HepG2 (cell line): ENCODE results near the gene SEC14L1. TPM values are rescaled to one million over a fixed set of nuclear protein-coding genes. Genes with fewer than 3 reads are reported as not detected.

ENCODE experiments used
- AHDC1 ChIP-seq: sonication (generic); formaldehyde crosslinking; IDR thresholded peaks from 2 replicates; pipeline ENCODE4 v1.5.1; 2020; ENCODE audit warnings: mild to moderate bottlenecking, missing genetic modification reagents, borderline replicate concordance
- ARNT2 ChIP-seq: sonication (generic); formaldehyde crosslinking; IDR thresholded peaks from 2 replicates; pipeline ENCODE4 v1.8.0; 2022; ENCODE audit warnings: mild to moderate bottlenecking, low read depth, missing genetic modification reagents, moderate library complexity
- ELF3 ChIP-seq: IDR thresholded peaks from 2 replicates; pipeline ENCODE4 v1.6.1; 2016; ENCODE audit warnings: missing genetic modification reagents, missing compliant biosample characterization
- FOXO4 ChIP-seq: sonication (generic); formaldehyde crosslinking; conservative IDR thresholded peaks from 2 replicates; pipeline ENCODE4 v1.8.1; 2023; ENCODE audit warnings: missing genetic modification reagents
- HDAC2 ChIP-seq: sonication (generic); formaldehyde crosslinking; IDR thresholded peaks from 2 replicates; pipeline ENCODE4 v1.4.0; 2020; ENCODE audit warnings: missing genetic modification reagents
- ISL2 ChIP-seq: sonication (generic); formaldehyde crosslinking; IDR thresholded peaks from 2 replicates; pipeline ENCODE4 v1.5.0; 2020; ENCODE audit warnings: missing genetic modification reagents
- KLF11 ChIP-seq: IDR thresholded peaks from 2 replicates; pipeline ENCODE4 v1.6.1; 2016; ENCODE audit warnings: missing compliant biosample characterization
- KLF15 ChIP-seq: sonication (generic); formaldehyde crosslinking; IDR thresholded peaks from 2 replicates; pipeline ENCODE4 v1.8.1; 2023; ENCODE audit warnings: borderline replicate concordance, mild to moderate bottlenecking, inconsistent platforms, missing genetic modification reagents, mixed read lengths
- NCOR1 ChIP-seq: fragments of 200-600 bp; sonication (generic); IDR thresholded peaks from 2 replicates; pipeline ENCODE4 v1.7.0; 2017; ENCODE audit warnings: antibody characterized with exemption, low read length, borderline replicate concordance
- NFIC ChIP-seq: IDR thresholded peaks from 2 replicates; pipeline ENCODE4 v1.6.1; 2012; ENCODE audit warnings: mild to moderate bottlenecking, low read length, inconsistent platforms
- NR3C1 ChIP-seq: sonication (generic); formaldehyde crosslinking; IDR thresholded peaks from 2 replicates; pipeline ENCODE4 v1.4.0; 2020; ENCODE audit warnings: missing genetic modification reagents
- SALL1 ChIP-seq: sonication (generic); formaldehyde crosslinking; IDR thresholded peaks from 2 replicates; pipeline ENCODE4 v1.8.0; 2022; ENCODE audit warnings: mild to moderate bottlenecking, missing genetic modification reagents
- SOX13 ChIP-seq, 3 experiments: fragments of 450-650 bp in 1 of 3; sonication (generic) in 1 of 3; formaldehyde crosslinking in 1 of 3; IDR thresholded peaks in 2 of 3; conservative IDR thresholded peaks in 1 of 3; 2 replicates each; pipeline versions ENCODE4 v1.5.0 to v1.6.1; 2016 to 2020; ENCODE audit warnings: antibody characterized with exemption in 1 of 3, mild to moderate bottlenecking in 1 of 3, missing compliant biosample characterization in 1 of 3, missing genetic modification reagents in 1 of 3, moderate library complexity in 1 of 3
- SP5 ChIP-seq: IDR thresholded peaks from 2 replicates; pipeline ENCODE4 v1.6.1; 2016; ENCODE audit warnings: low read depth, borderline replicate concordance
- TOPORS ChIP-seq: sonication (generic); formaldehyde crosslinking; IDR thresholded peaks from 2 replicates; pipeline ENCODE4 v1.8.0; 2023; ENCODE audit warnings: mild to moderate bottlenecking, missing genetic modification reagents
- ZFP37 ChIP-seq: sonication (generic); formaldehyde crosslinking; IDR thresholded peaks from 2 replicates; pipeline ENCODE4 v1.4.0; 2020; ENCODE audit warnings: missing genetic modification reagents, borderline replicate concordance
- ZMYM4 ChIP-seq: sonication (generic); formaldehyde crosslinking; IDR thresholded peaks from 2 replicates; pipeline ENCODE4 v1.8.1; 2023; ENCODE audit warnings: mild to moderate bottlenecking, missing genetic modification reagents
- ZNF343 ChIP-seq: sonication (generic); formaldehyde crosslinking; IDR thresholded peaks from 2 replicates; pipeline ENCODE4 v1.4.0; 2020; ENCODE audit warnings: mild to moderate bottlenecking, missing genetic modification reagents
- ZNF501 ChIP-seq: sonication (generic); formaldehyde crosslinking; IDR thresholded peaks from 2 replicates; pipeline ENCODE4 v1.5.1; 2020; ENCODE audit warnings: mild to moderate bottlenecking, moderate library complexity, missing genetic modification reagents
- ZNF883 ChIP-seq: sonication (generic); formaldehyde crosslinking; IDR thresholded peaks from 2 replicates; pipeline ENCODE4 v1.5.1; 2020; ENCODE audit warnings: mild to moderate bottlenecking, missing genetic modification reagents; ENCODE audit errors: not compliant biosample characterization
- polyA plus RNA-seq, 8 experiments: library from polyadenylated mRNA; depleted of rRNA in 3 of 8; stranded (reverse) in 7 of 8; unstranded in 1 of 8; fragments of >200 nt; fragmentation: Illumina TruSeq in 4 of 8; extraction: Trizol in 4 of 8; gene quantifications; 2 replicates each; pipeline versions ENCODE4 v1.2.1 to v1.2.3, GENCODE V29; 2011 to 2016; ENCODE audit warnings: low read depth in 4 of 8, missing spikeins in 1 of 8, mixed read lengths in 1 of 8; ENCODE audit not compliant: insufficient read depth in 1 of 8
- total RNA-seq, 5 experiments: library from RNA; depleted of rRNA; stranded (reverse); fragments of >200 nt; fragmentation: Illumina TruSeq; extraction: Trizol; gene quantifications; 2 replicates each; pipeline ENCODE4 v1.2.3, GENCODE V29; 2016; ENCODE audit warnings: low read depth in 1 of 5

SEC14L1 gene
- total and polyA plus RNA-seq, 2 of the 13 experiments (the other 11 are each of a cell fraction or from before 2014, with no cell fraction given) = 26.3 to 43.9 TPM

- TF ChIP-seq NFIC (0 out of 2 replicates have a peak, but pooled peaks have one; percentile 30), ELF3 (CRISPR knock-in tag) (peak; percentile 46; the same call in 1 of the 2 replicates), NCOR1 (peak; percentile 21; the same call in 1 of the 2 replicates), SP5 (CRISPR knock-in tag) (peak; percentile 90), TOPORS (CRISPR knock-in tag) (no peak), KLF11 (CRISPR knock-in tag) (no peak), NR3C1 (no peak), HDAC2 (peak; percentile 74), KLF15 (CRISPR knock-in tag) (no peak), ZNF343 (0 out of 2 replicates have a peak, but pooled peaks have one; percentile 36), ZNF501 (no peak), SALL1 (peak; percentile 74), ARNT2 (CRISPR knock-in tag) (0 out of 2 replicates have a peak, but pooled peaks have one; percentile 22), FOXO4 (CRISPR knock-in tag) (0 out of 2 replicates have a peak, but pooled peaks have one; percentile 63), ZFP37 (CRISPR knock-in tag) (no peak), ZMYM4 (peak; percentile 18; the same call in 1 of the 2 replicates), ISL2 (peak; percentile 64; the same call in 1 of the 2 replicates), AHDC1 (CRISPR knock-in tag) (peak; percentile 43; the same call in 1 of the 2 replicates), ZNF883 (no peak), SOX13 (IDR thresholded peaks at IDR 0.05) (no peak; the same call in 1 of the 2 replicates), SOX13 (CRISPR knock-in tag; conservative IDR thresholded peaks at IDR 0.05 in 1 of 2, IDR thresholded peaks at IDR 0.05 in 1 of 2) (peak in 1 of 2 experiments; percentile 61; a peak in 1 of 4 replicates)
Observed at GRCh38 chr17:77119668-77120301, 21.0 kb upstream of the SEC14L1 start (continued).
